ENCODE results near the gene USP15.

DNA sequence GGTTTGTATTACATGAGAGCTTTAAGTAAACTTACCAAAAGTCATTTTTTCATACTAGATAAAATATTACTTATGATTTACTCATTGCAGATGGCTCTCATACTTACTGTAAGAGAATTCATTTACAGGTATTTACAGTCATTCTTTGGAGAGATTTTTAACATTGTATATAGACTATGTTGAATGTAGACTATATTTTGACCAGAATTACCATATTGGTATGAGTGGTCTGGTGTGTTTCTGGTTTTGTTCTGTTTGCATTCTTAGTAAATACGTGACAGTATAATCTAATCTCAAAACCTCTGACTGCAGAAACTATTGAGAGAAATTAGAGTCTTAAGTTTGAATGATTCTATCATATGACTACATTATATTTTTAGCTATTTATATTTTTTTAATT is 91.1 kb downstream of the USP15 start:
- TF ChIP-seq, protein P1, sequence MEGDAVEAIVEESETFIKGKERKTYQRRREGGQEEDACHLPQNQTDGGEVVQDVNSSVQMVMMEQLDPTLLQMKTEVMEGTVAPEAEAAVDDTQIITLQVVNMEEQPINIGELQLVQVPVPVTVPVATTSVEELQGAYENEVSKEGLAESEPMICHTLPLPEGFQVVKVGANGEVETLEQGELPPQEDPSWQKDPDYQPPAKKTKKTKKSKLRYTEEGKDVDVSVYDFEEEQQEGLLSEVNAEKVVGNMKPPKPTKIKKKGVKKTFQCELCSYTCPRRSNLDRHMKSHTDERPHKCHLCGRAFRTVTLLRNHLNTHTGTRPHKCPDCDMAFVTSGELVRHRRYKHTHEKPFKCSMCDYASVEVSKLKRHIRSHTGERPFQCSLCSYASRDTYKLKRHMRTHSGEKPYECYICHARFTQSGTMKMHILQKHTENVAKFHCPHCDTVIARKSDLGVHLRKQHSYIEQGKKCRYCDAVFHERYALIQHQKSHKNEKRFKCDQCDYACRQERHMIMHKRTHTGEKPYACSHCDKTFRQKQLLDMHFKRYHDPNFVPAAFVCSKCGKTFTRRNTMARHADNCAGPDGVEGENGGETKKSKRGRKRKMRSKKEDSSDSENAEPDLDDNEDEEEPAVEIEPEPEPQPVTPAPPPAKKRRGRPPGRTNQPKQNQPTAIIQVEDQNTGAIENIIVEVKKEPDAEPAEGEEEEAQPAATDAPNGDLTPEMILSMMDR (IDR thresholded peaks at IDR 0.05) = no peak
- no peak for TF ChIP-seq POLR2A (IDR thresholded peaks at IDR 0.05)
